Measurements from ENCODE around the gene VWA3B. TPM values are rescaled to one million over a fixed set of nuclear protein-coding genes. Genes with fewer than 3 reads are reported as not detected.
"Not testable (repeated sequence)": the region's sequence is repeated elsewhere in the genome, so short reads cannot be mapped to it uniquely, and the experiment has no call there.

VWA3B gene
- total RNA-seq, 4 donors from 2014 or later = not detected

DNA sequence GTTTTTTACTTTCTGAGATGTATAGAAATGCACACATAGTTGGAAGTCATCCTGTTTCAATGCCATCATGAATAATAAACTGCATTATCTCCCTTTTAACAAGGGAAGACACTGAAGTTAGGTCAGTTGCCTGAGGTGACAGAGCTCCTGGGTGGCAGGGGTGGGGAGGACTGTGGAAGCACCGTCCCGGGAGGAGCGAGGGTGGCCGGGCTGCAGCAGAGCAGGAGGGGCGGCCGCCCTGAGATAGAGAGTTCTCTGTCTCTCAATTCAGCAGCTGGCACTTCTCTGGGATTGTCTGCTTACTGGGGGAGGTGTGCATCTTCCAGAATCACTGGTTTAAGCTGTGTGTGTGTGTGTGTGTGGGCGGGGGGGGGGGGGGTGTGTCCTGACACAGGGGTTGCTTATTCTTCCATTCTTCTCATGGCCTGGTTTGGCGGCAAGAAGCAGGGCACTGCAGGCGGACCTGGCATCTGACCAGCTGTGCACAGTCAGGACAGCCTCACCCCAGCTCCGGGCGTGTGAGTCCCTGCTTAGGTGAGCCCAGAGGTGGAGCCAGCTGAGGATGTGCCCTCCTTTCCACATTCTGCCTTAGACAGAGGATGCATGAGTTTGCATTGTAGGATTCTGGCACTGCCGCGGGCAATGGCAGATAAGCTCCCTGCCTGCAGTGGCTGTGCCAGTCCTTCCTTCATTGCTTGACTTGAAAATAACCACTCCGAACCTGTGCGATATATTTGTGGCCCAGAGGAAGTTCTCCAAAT lies 40.4 kb downstream of the VWA3B start:
- Histone ChIP-seq H3K4me1 (peaks cover 4 to 20% (median 11%) of the 10 kb centered on the region in 3 donors), H3K4me3 (no peak overlapping the region), H3K9me3 (no peaks in the 10 kb centered on the region), H3K27me3 (peaks cover 0 to 2% (median 0%) of the 10 kb centered on the region in 4 donors), H3K36me3 (no peaks in the 10 kb centered on the region), H3K27ac (peak overlapping the region in 3 of 4 donors; percentile 13 to 39 (median 14))
- intact Hi-C loops (cut with DNase I) = no loop called here
- 32 to 46% methylated on average over 5 to 11 of the region's 15 CpGs for WGBS, 2 donors
- TF ChIP-seq POLR2A (IDR thresholded peaks at IDR 0.05) = no peak
- TF ChIP-seq, protein P1, sequence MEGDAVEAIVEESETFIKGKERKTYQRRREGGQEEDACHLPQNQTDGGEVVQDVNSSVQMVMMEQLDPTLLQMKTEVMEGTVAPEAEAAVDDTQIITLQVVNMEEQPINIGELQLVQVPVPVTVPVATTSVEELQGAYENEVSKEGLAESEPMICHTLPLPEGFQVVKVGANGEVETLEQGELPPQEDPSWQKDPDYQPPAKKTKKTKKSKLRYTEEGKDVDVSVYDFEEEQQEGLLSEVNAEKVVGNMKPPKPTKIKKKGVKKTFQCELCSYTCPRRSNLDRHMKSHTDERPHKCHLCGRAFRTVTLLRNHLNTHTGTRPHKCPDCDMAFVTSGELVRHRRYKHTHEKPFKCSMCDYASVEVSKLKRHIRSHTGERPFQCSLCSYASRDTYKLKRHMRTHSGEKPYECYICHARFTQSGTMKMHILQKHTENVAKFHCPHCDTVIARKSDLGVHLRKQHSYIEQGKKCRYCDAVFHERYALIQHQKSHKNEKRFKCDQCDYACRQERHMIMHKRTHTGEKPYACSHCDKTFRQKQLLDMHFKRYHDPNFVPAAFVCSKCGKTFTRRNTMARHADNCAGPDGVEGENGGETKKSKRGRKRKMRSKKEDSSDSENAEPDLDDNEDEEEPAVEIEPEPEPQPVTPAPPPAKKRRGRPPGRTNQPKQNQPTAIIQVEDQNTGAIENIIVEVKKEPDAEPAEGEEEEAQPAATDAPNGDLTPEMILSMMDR (IDR thresholded peaks at IDR 0.05) = no peak
- no peak for DNase-seq

DNA sequence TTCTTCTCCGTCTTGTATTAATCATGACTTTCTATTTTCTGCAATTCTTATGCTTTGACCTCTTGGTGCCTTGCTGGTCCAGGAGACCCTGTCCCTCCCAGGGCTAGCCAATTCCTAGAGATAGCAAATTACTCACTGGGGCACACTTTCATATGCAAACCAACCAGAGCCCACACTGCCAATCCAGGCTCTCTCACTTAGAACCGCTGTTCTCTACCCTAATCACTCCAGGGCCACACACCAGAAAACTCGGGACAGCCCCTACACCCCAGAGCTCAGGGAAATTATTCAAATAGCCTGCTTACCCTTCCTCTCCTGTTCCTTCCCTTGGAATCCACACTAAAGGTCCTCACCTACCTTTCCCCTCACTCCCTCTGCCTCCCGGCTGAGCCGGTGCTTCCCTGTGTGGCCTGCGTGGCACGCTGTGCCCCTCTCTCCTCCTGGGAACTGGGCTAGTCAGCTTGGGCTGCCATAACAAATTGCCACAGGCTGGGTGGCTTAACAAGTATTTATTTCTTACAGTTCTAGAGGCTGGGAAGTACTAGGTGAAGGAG lies 41.7 kb downstream of the VWA3B start:
- DNase-seq = no peak
- Histone ChIP-seq H3K27ac (no peak overlapping the region), H3K36me3 (no peaks in the 10 kb centered on the region), H3K27me3 (peaks cover 0 to 2% (median 0%) of the 10 kb centered on the region in 4 donors), H3K9me3 (no peaks in the 10 kb centered on the region), H3K4me1 (peaks cover 4 to 20% (median 11%) of the 10 kb centered on the region in 3 donors), H3K4me3 (no peak overlapping the region)
- 84 to 97% methylated on average over 6 to 7 of the region's 7 CpGs for whole genome bisulfite sequencing, 2 donors
- intact Hi-C loops (cut with DNase I) = no loop called here
- TF ChIP-seq, protein P1 (IDR thresholded peaks at IDR 0.05) = no peak
- TF ChIP-seq POLR2A (IDR thresholded peaks at IDR 0.05) = no peak

DNA sequence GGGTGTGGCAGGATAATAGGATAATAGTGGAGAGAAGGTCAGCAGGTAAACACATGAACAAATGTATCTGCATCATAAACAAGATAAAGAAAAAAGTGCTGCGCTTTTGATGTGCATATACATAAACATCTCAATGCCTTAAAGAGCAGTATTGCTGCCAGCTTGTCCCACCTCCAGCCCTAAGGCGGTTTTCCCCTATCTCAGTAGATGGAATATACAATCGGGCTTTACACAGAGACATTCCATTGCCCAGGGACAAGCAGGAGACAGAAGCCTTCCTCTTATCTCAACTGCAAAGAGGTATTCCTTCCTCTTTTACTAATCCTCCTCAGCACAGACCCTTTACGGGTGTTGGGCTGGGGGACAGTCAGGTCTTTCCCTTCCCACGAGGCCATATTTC lies 43.1 kb downstream of the VWA3B start:
- not testable (repeated sequence) for H3K36me3 ChIP-seq
- 69 to 81% methylated on average over 5 of the region's 5 CpGs for WGBS, 2 donors
- peaks cover 4 to 24% (median 11%) of the 10 kb centered on the region in 3 donors for H3K4me1 ChIP-seq

DNA sequence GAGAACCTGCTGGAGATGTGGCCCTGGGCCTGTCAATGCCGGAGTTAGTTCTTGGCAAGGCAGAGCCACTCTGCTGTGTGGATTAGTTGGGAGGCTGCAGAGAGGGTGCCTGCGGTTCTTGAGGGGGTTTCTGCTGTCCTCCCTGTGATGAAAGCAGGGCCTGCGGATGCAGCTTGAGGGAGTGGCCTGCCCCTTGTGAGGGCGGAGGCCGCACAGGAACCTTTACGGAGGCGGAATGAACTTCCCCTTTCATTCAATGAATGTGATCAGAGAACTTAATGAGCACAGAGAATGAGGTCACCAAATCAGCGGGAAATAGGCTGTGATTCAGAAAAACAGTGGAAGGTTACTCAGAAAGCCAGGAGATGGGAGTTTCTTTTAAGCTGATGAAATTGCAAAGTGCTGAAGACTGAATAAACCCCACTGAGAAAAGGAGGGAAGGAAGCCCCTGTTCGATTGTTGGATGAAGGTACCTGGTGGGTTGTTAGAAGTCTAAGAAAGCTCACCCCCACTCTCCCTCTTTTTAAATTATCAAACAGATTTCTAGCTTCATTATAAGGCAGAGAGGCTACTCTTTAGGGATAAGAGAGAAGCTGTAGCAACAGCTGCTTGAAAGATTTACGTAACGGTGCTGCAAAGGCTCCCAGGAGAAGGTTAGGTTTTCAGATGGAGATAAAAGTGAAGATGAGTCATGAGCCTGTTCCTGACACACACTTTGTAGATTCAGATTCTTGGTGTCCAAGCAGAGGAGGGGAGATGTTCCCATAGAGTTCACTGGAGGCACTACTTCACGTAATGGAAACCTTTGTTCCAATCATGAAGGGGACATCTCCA lies 47.4 kb downstream of the VWA3B start:
- peak overlapping the region in 1 of 4 donors; percentile 34 for H3K27ac ChIP-seq
- H3K36me3 ChIP-seq = no peaks in the 10 kb centered on the region
- WGBS, 2 donors = 55 to 61% methylated on average over 11 of the region's 12 CpGs
- DNase-seq = no peak
- no peaks in the 10 kb centered on the region for H3K9me3 ChIP-seq
- H3K4me3 ChIP-seq = no peak overlapping the region
- no peaks in the 10 kb centered on the region for H3K27me3 ChIP-seq
- peaks cover 0 to 4% (median 0%) of the 10 kb centered on the region in 3 donors for H3K4me1 ChIP-seq
- intact Hi-C loops (cut with DNase I) = no loop called here
- TF ChIP-seq, protein P1 (IDR thresholded peaks at IDR 0.05) = no peak
- no peak for TF ChIP-seq POLR2A (IDR thresholded peaks at IDR 0.05)

More for the DNA sequence above, 43.1 kb downstream of the VWA3B start:
- H3K27me3 ChIP-seq; H3K4me3 ChIP-seq; intact Hi-C loops (cut with DNase I); H3K27ac ChIP-seq; H3K9me3 ChIP-seq; DNase-seq: not testable (repeated sequence)

DNA sequence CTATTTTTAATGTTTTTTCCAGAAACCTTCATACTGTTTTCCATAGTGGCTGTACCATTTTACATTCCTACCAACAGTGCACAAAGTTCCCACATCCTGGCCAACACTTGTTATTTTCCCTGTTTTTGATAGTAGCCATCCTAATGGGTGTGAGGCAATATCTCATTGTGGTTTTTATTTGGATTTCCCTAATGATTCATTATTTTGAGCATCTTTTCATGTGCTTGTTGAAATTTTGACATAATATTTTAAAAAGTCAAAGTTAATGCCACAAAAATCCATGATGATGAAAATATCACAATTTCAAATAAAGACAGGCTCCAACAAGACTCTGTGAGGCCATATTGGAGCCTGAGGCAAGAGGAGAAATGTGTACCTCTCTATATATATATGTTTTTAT lies 50.2 kb downstream of the VWA3B start:
- intact Hi-C loops (cut with DNase I) = no loop called here
- Histone ChIP-seq H3K4me3 (no peak overlapping the region), H3K27ac (no peak overlapping the region), H3K36me3 (no peaks in the 10 kb centered on the region), H3K27me3 (no peaks in the 10 kb centered on the region), H3K4me1 (peaks cover 0 to 4% (median 0%) of the 10 kb centered on the region in 3 donors), H3K9me3 (no peaks in the 10 kb centered on the region)
- DNase-seq = no peak
- no peak for TF ChIP-seq POLR2A (IDR thresholded peaks at IDR 0.05)
- TF ChIP-seq, protein P1 (IDR thresholded peaks at IDR 0.05) = no peak

DNA sequence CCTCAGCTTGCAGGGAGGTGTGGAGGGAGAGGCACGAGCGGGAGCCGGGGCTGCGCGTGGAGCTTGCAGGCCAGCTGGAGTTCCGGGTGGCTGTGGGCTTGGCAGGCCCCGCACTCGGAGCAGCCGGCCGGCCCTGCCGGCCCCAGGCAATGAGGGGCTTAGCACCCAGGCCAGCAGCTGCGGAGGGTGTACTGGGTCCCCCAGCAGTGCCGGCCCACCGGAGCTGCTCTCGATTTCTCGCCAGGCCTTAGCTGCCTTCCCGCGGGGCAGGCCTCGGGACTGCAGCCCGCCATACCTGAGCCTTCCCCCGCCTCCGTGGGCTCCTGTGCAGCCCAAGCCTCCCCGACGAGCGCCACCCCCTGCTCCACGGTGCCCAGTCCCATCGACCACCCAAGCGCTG lies 52.0 kb downstream of the VWA3B start:
- DNase-seq; H3K36me3 ChIP-seq; H3K4me3 ChIP-seq; H3K9me3 ChIP-seq; H3K27ac ChIP-seq; H3K27me3 ChIP-seq; intact Hi-C loops (cut with DNase I); H3K4me1 ChIP-seq: not testable (repeated sequence)
- no CpG with 5 or more reads among the region's 28 CpGs for WGBS, 2 donors

Measured in esophagus squamous epithelium (tissue), 5 donors.